ENCODE results near the gene RNF224.

Gene RNF224

GRCh38 chr9:137225699-137226331, 1.5 kb upstream of the RNF224 start:
- no peak for DNase-seq (ENCODE audit: extremely low read depth in 1 of 2, low read depth in 1 of 2)

GRCh38 chr9:137226338-137227053, 806 bp upstream of the RNF224 start:
- DNase-seq (ENCODE audit: extremely low read depth in 1 of 2, low read depth in 1 of 2): no peak

- no peak for DNase-seq (ENCODE audit: extremely low read depth in 1 of 2, low read depth in 1 of 2)
Measured at GRCh38 chr9:137227853-137228505, 677 bp downstream of the RNF224 start.

- DNase-seq (ENCODE audit: extremely low read depth in 1 of 2, low read depth in 1 of 2): no peak
Measured at GRCh38 chr9:137228506-137228967, 1.2 kb downstream of the RNF224 start.

- no peak for DNase-seq (ENCODE audit: extremely low read depth in 1 of 2, low read depth in 1 of 2)
Measured at GRCh38 chr9:137228968-137229896, 1.9 kb downstream of the RNF224 start.

GRCh38 chr9:137229903-137230704, 2.8 kb downstream of the RNF224 start:
- no peak for DNase-seq (ENCODE audit: extremely low read depth in 1 of 2, low read depth in 1 of 2)

- DNase-seq (ENCODE audit: extremely low read depth in 1 of 2, low read depth in 1 of 2): no peak
Measured at GRCh38 chr9:137230705-137231371, 3.5 kb downstream of the RNF224 start, which contains the start of gene SLC34A3. Gene SLC34A3 (plus strand): TSS chr9:137230901. CDS start chr9:137231703, 802 bp downstream.

- DNase-seq (ENCODE audit: extremely low read depth in 1 of 2, low read depth in 1 of 2): no peak
Measured at GRCh38 chr9:137231372-137232039, 4.2 kb downstream of the RNF224 start.

- no peak for DNase-seq (ENCODE audit: extremely low read depth in 1 of 2, low read depth in 1 of 2)
Measured at GRCh38 chr9:137232101-137232500, 4.8 kb downstream of the RNF224 start.

GRCh38 chr9:137232510-137232909, 5.2 kb downstream of the RNF224 start:
- DNase-seq (ENCODE audit: extremely low read depth in 1 of 2, low read depth in 1 of 2): no peak

- no peak for DNase-seq (ENCODE audit: extremely low read depth in 1 of 2, low read depth in 1 of 2)
Measured at GRCh38 chr9:137233143-137233980, 6.1 kb downstream of the RNF224 start.

- DNase-seq (ENCODE audit: extremely low read depth in 1 of 2, low read depth in 1 of 2): no peak
Measured at GRCh38 chr9:137234055-137234697, 6.9 kb downstream of the RNF224 start.

GRCh38 chr9:137234758-137235423, 7.6 kb downstream of the RNF224 start:
- DNase-seq (ENCODE audit: extremely low read depth in 1 of 2, low read depth in 1 of 2): no peak

- no peak for DNase-seq (ENCODE audit: extremely low read depth in 1 of 2, low read depth in 1 of 2)
Measured at GRCh38 chr9:137235424-137236237, 8.3 kb downstream of the RNF224 start.

- peak; percentile 72 to 85 for DNase-seq (ENCODE audit: extremely low read depth in 1 of 2, low read depth in 1 of 2)
Measured at GRCh38 chr9:137236238-137236935, 9.1 kb downstream of the RNF224 start.
